GM23248 (cell line): ENCODE data around the gene RERE.

Experiments
- EZH2 ChIP-seq: fragments of 200-600 bp; sonication (generic); IDR thresholded peaks from 2 replicates; pipeline ENCODE4 v1.6.1; 2018; ENCODE audit warnings: antibody characterized with exemption, mild to moderate bottlenecking; ENCODE audit not compliant: insufficient read depth, poor library complexity, severe bottlenecking
- EZH2phosphoT487 ChIP-seq: fragments of 200-600 bp; sonication (generic); IDR thresholded peaks from 2 replicates; pipeline ENCODE4 v1.6.1; 2018; ENCODE audit warnings: antibody characterized with exemption, moderate library complexity, mild to moderate bottlenecking, low read depth; ENCODE audit not compliant: insufficient read depth

GRCh38 chr1:8494681-8495080 is 322.8 kb downstream of the RERE start:
- TF ChIP-seq EZH2phosphoT487 (no peak), EZH2 (no peak)
